ENCODE results near the gene BPIFB3.
"Not testable (repeated sequence)": the region's sequence is repeated elsewhere in the genome, so short reads cannot be mapped to it uniquely, and the experiment has no call there.

BPIFB3 gene

DNA sequence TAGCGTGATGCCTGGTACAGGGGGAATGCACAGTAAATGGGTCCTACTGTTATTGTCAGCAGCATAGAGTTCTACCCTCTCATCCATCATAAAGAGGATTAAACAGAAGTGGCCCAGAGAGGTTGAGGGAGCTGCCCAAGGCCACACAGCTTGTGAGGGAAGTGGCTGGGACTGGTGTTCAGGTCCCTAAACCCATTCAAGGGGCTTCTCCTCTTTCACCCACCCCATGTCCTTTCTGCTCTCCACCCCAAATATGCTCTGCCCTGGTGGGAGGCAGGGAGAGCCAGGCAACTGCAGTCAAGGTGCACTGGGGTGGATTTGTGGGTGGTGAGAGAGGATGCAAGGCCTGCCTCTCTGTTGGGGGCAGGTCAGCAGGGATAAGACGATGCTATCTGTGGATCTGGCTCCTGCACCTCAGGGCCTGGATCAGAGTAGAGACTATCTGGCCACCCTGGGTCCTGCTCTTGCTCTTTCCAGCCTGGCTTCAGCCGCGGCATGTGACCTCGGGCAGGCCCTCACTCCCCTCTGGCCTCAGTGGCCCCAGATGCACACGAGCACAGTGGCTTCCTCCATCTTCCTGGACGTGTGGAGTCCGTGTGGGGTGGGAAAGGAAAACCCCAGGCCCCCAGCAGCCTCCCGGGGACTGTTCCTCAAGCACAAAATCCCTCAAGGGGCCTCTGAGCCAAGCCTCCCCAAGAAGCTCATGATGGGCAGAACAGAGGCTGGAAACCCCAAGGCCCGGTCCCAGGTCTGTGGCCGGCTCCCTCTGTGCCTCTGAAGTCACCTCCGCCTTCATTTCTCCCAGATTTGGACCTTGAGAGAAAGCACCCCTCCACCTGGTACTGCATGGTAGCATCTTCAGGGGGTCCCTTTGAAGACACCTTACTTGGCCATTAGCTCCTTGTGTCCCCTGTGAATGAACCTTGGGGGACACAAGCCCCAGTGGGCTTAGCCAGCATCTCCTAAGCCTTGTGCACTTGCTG is 25.6 kb upstream of the BPIFB3 start:
- DNase-seq (ENCODE audit: extremely low read depth in 1 of 2, low read depth in 1 of 2), result no peak

DNA sequence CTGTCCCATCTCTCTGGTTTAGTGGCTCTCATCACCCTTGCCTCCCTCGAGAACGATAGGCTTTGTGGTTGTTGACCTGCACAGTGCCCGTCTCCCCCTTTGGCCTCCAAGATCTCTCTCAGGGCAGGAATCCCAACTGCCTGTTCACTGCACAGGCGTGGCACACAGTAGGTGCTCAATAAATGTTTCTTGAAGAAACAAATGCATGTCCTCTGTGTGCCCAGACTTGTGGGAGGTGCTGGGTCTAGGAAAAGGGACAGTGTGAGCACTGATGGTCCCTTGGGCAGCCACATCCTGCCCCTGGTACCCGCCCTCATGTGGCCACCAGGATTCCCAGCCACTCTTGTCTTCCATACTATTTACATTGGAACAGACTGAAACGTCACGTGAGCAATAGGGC is 24.8 kb upstream of the BPIFB3 start:
- DNase-seq (ENCODE audit: extremely low read depth in 1 of 2, low read depth in 1 of 2), result no peak

DNA sequence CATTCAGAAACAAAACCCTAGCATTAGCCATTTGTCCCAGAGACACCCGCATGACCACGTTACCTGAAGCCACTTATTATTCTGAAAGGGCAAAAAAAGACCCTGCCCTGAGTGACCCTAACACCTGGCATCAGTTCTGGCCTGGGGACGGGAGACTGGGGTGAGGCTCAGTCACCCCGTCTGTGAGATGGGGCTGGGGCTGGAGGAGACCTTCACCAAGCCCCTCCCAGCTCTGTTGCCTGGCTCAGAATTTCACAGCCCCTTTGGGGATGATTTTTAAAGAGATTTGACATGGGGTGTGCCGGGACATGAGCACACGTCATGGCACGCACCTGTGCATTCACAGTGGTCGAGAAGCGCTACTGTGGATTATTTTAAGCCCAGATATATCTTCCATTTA is 23.6 kb upstream of the BPIFB3 start:
- no peak for DNase-seq (ENCODE audit: extremely low read depth in 1 of 2, low read depth in 1 of 2)

DNA sequence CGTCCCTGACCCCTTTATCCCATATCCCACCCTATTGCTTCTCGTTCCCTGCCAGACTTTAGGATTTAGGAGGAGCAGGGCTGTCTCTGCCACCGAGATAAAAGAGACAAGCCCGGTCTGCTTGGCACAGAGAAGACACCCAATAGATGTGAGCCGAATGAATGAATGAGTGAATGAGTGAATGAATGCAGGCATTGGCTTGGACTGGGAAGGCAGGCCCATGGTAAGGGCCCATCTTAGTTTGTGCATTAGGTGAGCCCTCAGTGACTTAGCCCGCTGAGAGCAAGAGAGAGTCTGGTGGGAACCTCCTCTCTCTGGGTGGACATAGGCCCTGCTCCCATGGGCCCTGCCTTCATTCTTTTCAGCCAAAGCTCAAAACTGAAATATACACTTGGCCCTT is 23.1 kb upstream of the BPIFB3 start:
- DNase-seq (ENCODE audit: extremely low read depth in 1 of 2, low read depth in 1 of 2), result no peak

DNA sequence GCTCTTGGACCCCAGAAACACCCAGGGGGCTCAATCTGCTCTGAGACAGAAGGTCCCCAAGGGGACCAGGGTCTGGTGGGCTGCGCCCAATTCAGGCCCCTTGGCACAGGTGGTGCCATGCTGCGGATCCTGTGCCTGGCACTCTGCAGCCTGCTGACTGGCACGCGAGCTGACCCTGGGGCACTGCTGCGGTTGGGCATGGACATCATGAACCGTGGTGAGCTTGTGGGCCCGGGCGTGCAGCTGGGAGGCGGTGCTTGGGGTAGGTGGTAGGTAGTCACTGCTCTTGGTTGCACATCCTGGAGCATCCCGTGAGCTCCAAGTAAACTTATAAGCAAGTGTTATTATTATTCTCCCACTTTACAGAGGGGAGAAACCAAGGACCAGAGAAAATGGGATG is 22.2 kb upstream of the BPIFB3 start, which contains the start of gene BPIFB6:
TSS of gene BPIFB6 (plus strand) at position 118 of the 400 bp plus-strand sequence. CDS start at position 118, 0 bp downstream.
- no peak for DNase-seq (ENCODE audit: extremely low read depth in 1 of 2, low read depth in 1 of 2)

DNA sequence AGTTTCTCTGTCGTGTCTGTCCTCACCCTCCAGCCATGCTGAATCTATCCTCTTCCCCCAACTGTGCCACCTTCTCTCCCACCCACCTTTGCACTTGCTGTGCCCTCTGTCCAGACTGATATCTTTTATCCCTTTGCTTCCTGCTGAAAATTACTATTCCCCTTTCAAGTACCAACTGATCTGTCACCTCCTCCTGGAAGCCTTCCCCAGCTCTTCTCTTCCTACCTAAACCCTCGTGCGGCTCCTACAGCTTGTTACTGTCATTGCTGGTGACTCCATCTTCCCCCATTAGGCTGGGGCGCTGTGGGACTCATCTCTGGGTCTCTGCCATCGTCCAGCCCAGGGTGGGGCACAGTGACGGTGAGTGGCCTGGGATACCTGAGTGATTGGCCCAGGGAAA is 21.1 kb upstream of the BPIFB3 start:
- DNase-seq (ENCODE audit: extremely low read depth in 1 of 2, low read depth in 1 of 2), result no peak

DNA sequence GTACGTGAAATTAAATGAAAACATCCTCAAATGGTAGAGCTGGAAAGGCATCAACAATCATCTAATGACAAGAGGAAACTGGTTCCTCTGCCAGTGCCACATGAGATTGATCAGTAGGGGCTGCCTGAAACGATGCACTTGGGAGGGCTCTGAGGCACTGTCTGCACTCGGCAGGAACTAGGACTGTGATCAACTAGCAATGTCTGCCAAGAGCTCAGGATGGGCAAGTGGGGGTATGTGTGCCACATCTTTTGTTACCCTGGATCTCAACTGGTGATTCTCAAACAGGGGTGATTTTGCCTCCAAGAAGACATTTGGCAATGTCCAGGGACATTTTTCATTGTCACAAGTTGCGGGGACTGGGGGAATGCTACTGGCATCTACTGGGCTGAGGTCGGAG is 20.3 kb upstream of the BPIFB3 start:
- no peak for DNase-seq (ENCODE audit: extremely low read depth in 1 of 2, low read depth in 1 of 2)

DNA sequence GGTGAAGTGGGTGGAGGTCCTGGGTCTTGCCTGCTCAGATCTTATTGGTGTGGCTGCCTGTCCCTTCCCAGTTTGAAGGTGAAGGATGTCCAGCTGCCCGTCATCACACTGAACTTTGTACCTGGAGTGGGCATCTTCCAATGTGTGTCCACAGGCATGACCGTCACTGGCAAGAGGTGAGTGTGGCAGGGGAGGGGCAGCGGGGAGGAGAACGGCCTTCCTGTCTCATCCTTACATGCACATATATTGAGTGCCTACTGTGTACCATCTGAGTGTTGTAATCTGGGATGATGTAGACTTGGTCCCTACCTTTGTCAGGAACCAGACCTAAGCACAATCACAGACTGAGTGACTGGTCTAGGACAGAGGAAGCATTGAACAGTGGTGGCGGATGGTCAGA is 19.6 kb upstream of the BPIFB3 start:
- DNase-seq (ENCODE audit: extremely low read depth in 1 of 2, low read depth in 1 of 2), result no peak

DNA sequence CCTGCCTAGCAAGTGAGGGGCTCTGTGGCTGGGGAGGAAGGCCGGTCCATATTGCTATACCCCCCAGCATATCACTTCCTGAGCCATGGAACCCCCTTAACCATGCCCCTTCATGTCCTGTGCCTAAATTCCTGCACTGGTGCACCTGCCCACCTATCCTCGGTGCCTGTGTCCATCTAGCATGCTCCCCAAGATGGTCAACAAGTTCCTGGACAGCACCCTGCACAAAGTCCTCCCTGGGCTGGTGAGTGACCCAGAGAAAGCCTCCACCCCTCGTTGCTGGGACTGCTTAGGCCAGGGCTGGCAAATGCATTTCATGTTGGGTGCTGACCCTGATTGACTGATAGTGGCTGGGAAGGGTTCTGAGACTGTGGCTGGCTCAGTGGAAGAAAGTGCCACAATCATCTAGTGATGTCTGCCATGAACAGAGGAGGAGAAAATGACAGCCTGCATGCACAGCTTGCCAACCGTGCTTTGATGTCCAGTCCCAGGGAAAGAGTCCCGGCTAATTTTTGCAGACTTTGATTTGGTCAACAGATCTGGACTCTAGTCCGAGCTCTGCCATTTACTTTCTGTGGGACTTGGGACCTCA is 18.7 kb upstream of the BPIFB3 start:
- DNase-seq (ENCODE audit: extremely low read depth in 1 of 2, low read depth in 1 of 2), result no peak

DNA sequence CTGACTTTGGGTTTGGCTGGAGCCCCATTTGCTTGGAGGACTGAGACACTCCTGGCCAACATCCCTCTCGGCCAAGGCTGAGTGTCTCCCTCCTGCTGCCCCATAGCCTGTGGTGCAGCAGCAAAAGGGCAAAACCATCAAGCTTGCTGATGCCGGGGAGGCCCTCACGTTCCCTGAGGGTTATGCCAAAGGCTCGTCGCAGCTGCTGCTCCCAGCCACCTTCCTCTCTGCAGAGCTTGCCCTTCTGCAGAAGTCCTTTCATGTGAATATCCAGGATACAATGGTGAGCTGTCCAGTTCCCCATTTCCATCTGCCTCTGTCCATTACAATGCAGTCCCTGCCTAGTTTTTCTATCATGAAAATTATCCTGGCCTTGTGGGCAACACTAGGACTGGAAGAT is 16.2 kb upstream of the BPIFB3 start:
- DNase-seq (ENCODE audit: extremely low read depth in 1 of 2, low read depth in 1 of 2), result no peak

DNA sequence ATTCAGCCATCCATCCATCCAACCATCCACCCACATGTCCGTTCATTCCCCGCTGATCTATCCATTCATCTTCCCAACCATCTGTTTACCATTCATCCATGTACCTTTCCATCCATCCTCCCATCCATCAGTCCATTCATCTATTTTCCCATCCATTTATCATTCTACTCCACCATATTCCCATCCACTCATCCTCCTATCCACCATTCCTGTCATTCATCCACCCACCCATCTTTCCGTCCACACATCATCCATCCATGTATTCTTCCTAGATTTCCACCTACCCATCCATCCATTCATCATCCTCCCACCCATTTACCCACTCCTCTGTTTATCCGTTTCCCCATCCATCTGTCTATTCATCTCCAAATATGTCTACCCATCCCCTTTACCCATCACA is 15.5 kb upstream of the BPIFB3 start:
- DNase-seq (ENCODE audit: extremely low read depth in 1 of 2, low read depth in 1 of 2), result no peak

DNA sequence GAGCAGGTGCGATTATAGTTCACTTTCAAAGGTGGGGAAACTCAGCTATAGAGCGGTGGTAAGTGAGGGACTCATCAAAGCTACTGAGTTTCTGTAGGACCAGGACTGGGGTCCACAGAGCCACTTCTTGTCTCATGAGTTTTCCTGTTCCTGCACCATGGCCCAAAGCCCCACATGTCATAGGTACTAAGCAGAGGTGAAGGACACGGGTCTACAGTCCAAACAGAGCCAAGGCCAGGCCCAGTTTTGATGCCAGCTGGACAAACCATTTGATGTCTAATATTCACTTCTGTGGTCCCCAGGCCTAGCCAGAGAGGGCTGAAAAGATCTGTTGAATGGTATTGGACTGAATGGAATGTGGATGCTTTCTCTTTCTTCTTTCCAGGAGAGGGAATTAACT is 11.3 kb upstream of the BPIFB3 start:
- DNase-seq (ENCODE audit: extremely low read depth in 1 of 2, low read depth in 1 of 2), result no peak

DNA sequence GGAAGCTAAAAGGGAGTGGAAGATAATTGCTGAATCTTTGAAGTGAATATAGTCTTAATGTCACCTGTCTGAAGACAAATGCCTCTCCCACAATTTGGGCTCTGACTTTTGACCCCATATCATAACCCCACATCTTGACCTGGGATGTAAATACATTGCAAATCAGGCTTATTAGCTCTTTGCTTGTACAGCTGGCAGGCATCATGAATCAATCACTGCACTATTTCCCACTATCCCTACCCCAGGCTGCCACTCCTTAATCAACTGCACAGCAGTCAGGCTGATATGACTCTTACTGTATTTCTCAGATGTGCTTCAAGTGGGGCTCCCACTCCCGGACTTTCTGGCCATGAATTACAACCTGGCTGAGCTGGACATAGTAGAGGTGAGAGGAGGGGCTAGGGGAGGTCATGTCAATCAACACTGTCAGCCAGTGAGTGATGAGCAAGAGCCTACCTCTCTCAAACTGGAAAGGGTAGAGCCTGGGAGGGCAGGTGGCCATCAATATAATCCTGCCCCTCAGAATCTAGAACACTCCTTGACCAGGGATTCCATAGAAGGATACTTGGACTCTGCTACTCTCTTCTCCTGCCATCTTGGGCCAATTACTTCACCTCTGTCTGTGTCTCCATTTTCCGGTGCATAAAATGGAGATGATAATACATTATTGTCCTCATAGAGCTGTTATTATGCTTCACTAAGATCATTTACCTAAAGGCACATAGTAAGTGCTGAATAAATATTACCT is 10.5 kb upstream of the BPIFB3 start:
- DNase-seq (ENCODE audit: extremely low read depth in 1 of 2, low read depth in 1 of 2), result no peak

DNA sequence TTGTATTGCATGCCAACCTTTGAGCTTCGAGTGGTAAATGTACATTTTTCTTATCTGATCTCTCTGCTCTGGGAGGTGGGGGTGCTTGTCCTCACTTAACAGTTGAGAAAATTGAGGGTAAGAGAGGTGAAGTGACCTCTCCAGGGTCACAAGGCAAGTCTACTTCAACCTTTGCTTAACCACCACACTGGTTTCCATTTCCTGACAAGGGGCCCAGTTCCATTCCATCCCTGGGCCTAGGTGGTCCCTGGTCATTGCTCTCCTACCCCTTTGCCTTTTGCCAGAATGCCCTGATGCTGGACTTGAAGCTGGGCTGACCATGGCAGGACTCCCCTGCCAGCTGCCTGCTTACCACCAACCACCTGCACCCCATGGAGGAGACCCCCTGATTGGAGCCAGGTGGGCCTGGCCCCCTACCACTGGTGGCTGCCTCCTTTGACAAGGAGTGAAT is 9.9 kb upstream of the BPIFB3 start:
- no peak for DNase-seq (ENCODE audit: extremely low read depth in 1 of 2, low read depth in 1 of 2)

DNA sequence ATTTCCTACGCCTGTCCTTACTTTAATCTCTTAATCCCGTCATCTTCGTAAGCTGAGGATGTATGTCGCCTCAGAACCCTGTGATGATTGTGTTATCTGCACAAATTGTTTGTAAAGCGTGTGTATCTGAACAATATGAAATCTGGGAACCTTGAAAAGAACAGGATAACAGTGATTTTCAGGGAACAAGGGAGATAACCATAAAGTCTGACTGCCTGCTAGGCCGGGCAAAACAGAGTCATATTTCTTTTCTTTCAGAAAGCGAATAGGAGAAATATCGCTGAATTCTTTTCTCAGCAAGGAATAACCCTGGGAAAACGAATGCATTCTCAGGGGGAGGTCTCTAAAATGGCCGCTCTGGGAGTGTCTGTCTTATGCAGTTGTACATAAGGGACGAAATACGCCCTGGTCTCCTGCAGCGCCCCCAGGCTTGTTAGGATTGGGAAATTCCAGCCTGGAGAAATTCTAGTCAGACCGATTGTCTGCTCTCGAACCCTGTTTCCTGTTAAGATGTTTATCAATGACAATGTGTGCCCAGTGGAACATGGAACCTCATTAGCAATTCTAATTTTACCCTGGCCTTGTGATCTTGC is 8.5 kb upstream of the BPIFB3 start:
- DNase-seq (ENCODE audit: extremely low read depth in 1 of 2, low read depth in 1 of 2), result not testable (repeated sequence)

DNA sequence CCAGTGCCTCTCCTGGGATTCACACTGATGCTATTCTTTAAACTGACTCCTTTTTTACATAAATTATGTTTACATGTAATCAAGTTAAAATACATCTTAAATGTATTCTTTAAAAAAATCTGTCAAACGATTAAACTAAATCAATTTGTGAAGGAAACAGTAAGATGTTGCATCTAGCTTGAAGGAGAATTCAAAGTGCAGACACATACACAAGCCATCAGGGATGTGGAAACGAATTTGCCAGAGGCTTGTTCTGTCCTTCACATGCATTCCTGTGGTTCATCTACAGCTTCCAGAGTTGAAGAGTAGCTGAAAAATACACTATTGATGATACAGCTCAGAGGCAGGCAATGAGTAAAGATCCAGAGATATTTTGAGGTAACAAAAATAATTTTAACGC is 7.3 kb upstream of the BPIFB3 start:
- no peak for DNase-seq (ENCODE audit: extremely low read depth in 1 of 2, low read depth in 1 of 2)

DNA sequence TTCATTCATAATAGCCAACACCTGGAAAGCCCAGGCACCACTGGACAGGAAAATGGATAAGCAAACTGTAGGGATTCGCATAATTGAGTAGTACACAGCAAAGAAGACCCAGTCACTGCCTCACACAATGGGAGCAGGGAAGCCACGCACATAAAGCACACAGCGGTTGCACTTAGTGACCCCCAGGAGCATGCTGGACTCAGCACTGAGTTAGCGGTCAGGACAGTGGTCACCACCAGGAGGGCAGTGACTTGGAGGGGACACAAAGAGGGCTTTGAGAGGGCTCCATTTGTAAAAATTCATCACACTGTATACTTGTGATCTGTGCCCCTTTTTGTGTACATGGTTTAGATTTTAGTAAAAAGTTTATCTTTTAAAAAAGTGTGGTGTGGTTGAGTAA is 2.4 kb upstream of the BPIFB3 start:
- no peak for DNase-seq (ENCODE audit: extremely low read depth in 1 of 2, low read depth in 1 of 2)

DNA sequence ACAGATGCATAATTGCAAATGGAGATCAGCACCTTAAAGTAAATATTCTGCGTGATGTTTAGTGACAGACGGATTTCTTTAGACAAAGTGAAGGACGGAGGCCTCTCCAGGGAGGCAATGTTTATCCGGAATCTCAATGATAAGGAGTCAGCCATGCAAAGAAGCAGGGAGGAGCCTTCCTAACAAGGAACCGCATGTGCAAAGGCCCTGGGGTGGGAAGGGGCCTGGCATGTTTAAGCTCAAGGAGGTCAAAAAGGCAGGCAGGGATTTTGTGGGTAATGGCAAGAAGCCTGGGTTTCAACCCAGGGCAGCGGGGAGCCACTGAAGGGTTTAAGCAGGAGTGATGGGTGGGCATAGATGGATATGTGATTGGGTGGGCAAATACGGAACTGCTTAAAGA is 678 bp downstream of the BPIFB3 start:
- DNase-seq (ENCODE audit: extremely low read depth in 1 of 2, low read depth in 1 of 2), result no peak

DNA sequence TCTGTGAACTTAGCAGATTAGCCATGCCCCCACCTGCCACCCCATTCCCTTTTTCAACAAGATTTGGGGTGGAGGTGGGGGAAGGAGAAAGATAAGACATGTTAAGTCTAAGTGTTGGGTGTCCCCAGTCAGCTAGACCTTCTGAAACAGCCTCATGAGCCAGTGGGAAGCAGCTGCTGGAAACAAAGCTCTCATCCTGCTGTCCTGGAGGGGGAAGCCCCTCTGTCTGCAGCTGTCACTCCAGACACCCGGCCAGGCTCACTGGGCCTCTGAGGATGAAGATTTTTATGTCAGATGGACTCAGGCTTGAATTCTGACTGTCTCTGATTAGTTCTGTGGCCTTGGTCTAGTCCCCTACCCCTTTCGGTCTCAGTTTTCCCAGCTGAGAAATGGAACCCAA is 1.1 kb downstream of the BPIFB3 start:
- no peak for DNase-seq (ENCODE audit: extremely low read depth in 1 of 2, low read depth in 1 of 2)

DNA sequence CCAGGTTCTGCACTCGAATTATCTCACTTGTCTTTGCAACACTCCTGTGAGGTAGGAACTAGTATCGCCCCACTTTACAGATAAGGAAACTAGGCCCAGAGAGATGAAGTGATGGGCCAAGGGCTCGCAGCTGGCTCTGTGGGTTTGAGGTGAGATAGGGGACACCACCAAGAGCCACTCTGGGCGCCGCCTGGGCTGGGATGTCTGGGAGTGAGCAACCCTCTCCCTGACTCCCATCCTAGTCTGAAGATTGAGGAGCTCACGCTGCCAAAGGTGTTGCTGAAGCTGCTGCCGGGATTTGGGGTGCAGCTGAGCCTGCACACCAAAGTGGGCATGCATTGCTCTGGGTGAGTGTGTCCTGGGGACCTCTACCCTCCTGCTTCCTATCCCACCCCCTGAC is 5.4 kb downstream of the BPIFB3 start:
- no peak for DNase-seq (ENCODE audit: extremely low read depth in 1 of 2, low read depth in 1 of 2)

DNA sequence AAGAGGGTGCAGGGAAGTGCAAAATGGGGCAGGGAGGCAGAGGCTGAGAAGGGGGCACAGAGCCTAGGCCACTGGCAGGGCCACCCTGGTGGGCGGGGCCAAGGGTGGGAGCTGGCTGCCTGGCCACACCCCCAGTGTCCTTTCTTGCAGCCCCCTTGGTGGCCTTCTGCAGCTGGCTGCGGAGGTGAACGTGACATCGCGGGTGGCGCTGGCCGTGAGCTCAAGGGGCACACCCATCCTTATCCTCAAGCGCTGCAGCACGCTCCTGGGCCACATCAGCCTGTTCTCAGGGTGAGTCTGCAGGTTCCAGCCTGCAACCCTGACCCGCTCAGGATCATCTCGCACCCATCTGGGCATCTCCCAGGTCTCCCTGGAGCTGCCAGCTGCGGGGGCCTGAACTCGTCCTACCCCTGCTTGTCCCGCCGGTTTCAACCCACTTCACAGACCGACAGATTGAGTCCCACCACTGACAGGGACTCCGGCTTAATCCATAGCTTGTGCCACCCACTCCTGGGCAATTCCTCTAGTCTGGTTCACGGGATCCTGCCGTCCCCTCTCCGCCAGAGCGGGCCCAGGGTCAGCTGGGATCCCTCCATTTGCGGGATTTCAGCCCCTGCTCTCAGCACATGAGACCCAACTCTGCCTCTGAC is 6.2 kb downstream of the BPIFB3 start:
- no peak for DNase-seq (ENCODE audit: extremely low read depth in 1 of 2, low read depth in 1 of 2)

Measured in stimulated activated CD8-positive, alpha-beta memory T cell treated with anti-CD3 and anti-CD28 coated beads, Interleukin-7, amount 100 ng/mL, for 48 hours (primary cell).